GM19452 (cell line): ENCODE results near the gene CYB5B.
A peak's percentile ranks its signal among the peaks of the same experiment; 100 is the strongest.

Source experiments
- ATAC-seq: cut with Tn5 transposase; IDR thresholded peaks from one replicate; pipeline ENCODE4 v1.9.1; 2021; ENCODE audit not compliant: unreplicated experiment

Gene CYB5B

GRCh38 chr16:69424053-69424934 lies at the start of gene CYB5B:
Gene CYB5B (plus strand): TSS chr16:69424619. CDS start chr16:69424684, 65 bp downstream.
- peak; percentile 94 for ATAC-seq

GRCh38 chr16:69376393-69377059 lies 47.9 kb upstream of the CYB5B start:
- ATAC-seq: no peak

- ATAC-seq: no peak
Measured at GRCh38 chr16:69378036-69378435, 46.4 kb upstream of the CYB5B start.

GRCh38 chr16:69378760-69379159 lies 45.7 kb upstream of the CYB5B start:
- no peak for ATAC-seq

GRCh38 chr16:69381231-69381630 lies 43.2 kb upstream of the CYB5B start:
- no peak for ATAC-seq

- ATAC-seq: no peak
Measured at GRCh38 chr16:69382421-69382820, 42.0 kb upstream of the CYB5B start.

- ATAC-seq: no peak
Measured at GRCh38 chr16:69384974-69385373, 39.4 kb upstream of the CYB5B start.

- ATAC-seq: no peak
Measured at GRCh38 chr16:69386596-69386995, 37.8 kb upstream of the CYB5B start.

GRCh38 chr16:69393898-69394849 lies 30.2 kb upstream of the CYB5B start:
- no peak for ATAC-seq

GRCh38 chr16:69395859-69396186 lies 28.6 kb upstream of the CYB5B start:
- no peak for ATAC-seq

- no peak for ATAC-seq
Measured at GRCh38 chr16:69396187-69397061, 28.0 kb upstream of the CYB5B start.

- no peak for ATAC-seq
Measured at GRCh38 chr16:69397821-69398521, 26.4 kb upstream of the CYB5B start.

- ATAC-seq: no peak
Measured at GRCh38 chr16:69399361-69399760, 25.1 kb upstream of the CYB5B start.

GRCh38 chr16:69402439-69402838 lies 22.0 kb upstream of the CYB5B start:
- no peak for ATAC-seq

- no peak for ATAC-seq
Measured at GRCh38 chr16:69404275-69404805, 20.1 kb upstream of the CYB5B start.

GRCh38 chr16:69405326-69405725 lies 19.1 kb upstream of the CYB5B start:
- ATAC-seq: no peak

- no peak for ATAC-seq
Measured at GRCh38 chr16:69405757-69406156, 18.7 kb upstream of the CYB5B start.

GRCh38 chr16:69406780-69407331 lies 17.6 kb upstream of the CYB5B start:
- ATAC-seq: no peak

- ATAC-seq: no peak
Measured at GRCh38 chr16:69407702-69408323, 16.6 kb upstream of the CYB5B start.
